K562 (cell line): ENCODE results near the gene SLC26A2. TPM values are rescaled to one million over a fixed set of nuclear protein-coding genes. Genes with fewer than 3 reads are reported as not detected.

Experiments used
- CEBPG ChIP-seq, 3 experiments: fragments of 200-800 bp in 1 of 3; sonication (Bioruptor generic) in 1 of 3; sonication (generic) in 1 of 3; formaldehyde crosslinking in 1 of 3; IDR thresholded peaks in 2 of 3; conservative IDR thresholded peaks in 1 of 3; 2 replicates each; pipeline versions ENCODE4 v1.6.1 to v1.8.0; 2016 to 2022; ENCODE audit warnings: missing compliant biosample characterization in 2 of 3, missing genetic modification characterization in 2 of 3, mild to moderate bottlenecking in 1 of 3, missing genetic modification reagents in 1 of 3
- DMBX1 ChIP-seq: fragments of 250-450 bp; sonication (Bioruptor Pico); IDR thresholded peaks from 2 replicates; pipeline ENCODE4 v1.8.0; 2022; ENCODE audit warnings: inconsistent platforms, mild to moderate bottlenecking, moderate library complexity, borderline replicate concordance
- ELF1 ChIP-seq: fragments of 200-800 bp; sonication (Bioruptor generic); IDR thresholded peaks from 2 replicates; pipeline ENCODE4 v1.6.1; 2016; ENCODE audit warnings: missing genetic modification characterization, missing compliant biosample characterization
- GTF2A2 ChIP-seq: IDR thresholded peaks from 2 replicates; pipeline ENCODE4 v1.6.1; 2016; ENCODE audit warnings: mild to moderate bottlenecking, missing genetic modification characterization, missing compliant biosample characterization
- polyA plus RNA-seq, 8 experiments: library from polyadenylated mRNA; depleted of rRNA in 4 of 8; stranded (reverse) in 5 of 8; unstranded in 3 of 8; fragments of >200 nt; fragmentation: Nextera tagmentation in 2 of 8; fragmentation: Illumina TruSeq in 1 of 8; extraction: Ambion mirVana in 2 of 8; extraction: Trizol in 1 of 8; gene quantifications; 2 replicates each; pipeline versions ENCODE4 v1.2.1 to v1.2.3, GENCODE V29; 2011 to 2014; ENCODE audit warnings: inconsistent platforms in 1 of 8, missing spikeins in 1 of 8
- total RNA-seq, 7 experiments: library from RNA; depleted of rRNA in 6 of 7; stranded (reverse); fragments of >200 nt in 6 of 7; fragmentation: Illumina TruSeq in 2 of 7; extraction: Trizol in 2 of 7; gene quantifications; 2 replicates each; pipeline versions ENCODE4 v1.2.1 to v1.2.3, GENCODE V29; 2011 to 2021; ENCODE audit warnings: low replicate concordance in 1 of 7
- TF ChIP-seq, protein P1 (sequence below): fragments of 450-650 bp; formaldehyde crosslinking; IDR thresholded peaks from 2 replicates; pipeline ENCODE4 v1.4.0; 2020; ENCODE audit warnings: mild to moderate bottlenecking, moderate library complexity
- TF ChIP-seq, protein P2 (sequence below): fragments of 250-450 bp; sonication (Bioruptor Pico); IDR thresholded peaks from 2 replicates; pipeline ENCODE4 v1.8.0; 2022; ENCODE audit warnings: inconsistent platforms

The SLC26A2 gene
- total and polyA plus RNA-seq, 9 of the 15 experiments (the other 6 are each of a cell fraction or from before 2014, with no cell fraction given): 1.1 to 6.3 (median 3.6) TPM

DNA sequence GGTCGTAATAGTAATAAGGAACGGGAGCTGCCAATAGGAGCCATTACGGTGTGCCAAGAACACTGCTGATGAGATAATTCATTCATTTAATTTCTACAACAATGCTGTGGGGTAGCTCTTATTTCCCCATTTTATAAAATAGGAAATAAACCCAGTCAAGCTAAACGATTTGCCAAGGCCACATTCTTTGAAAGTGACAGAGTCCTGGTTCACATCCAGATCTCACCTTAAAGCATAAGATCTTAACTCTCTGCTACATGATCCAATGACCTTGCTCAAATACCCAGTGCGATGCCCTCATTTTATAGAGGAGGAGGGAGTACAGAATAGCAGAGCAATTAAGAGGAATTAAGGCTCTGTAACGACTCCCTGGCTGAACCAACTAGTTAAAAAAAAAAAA, 21.0 kb upstream of the SLC26A2 start (continued):
- TF ChIP-seq, protein P1, sequence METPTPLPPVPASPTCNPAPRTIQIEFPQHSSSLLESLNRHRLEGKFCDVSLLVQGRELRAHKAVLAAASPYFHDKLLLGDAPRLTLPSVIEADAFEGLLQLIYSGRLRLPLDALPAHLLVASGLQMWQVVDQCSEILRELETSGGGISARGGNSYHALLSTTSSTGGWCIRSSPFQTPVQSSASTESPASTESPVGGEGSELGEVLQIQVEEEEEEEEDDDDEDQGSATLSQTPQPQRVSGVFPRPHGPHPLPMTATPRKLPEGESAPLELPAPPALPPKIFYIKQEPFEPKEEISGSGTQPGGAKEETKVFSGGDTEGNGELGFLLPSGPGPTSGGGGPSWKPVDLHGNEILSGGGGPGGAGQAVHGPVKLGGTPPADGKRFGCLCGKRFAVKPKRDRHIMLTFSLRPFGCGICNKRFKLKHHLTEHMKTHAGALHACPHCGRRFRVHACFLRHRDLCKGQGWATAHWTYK (CRISPR knock-in tag): no peak
- TF ChIP-seq, protein P2, sequence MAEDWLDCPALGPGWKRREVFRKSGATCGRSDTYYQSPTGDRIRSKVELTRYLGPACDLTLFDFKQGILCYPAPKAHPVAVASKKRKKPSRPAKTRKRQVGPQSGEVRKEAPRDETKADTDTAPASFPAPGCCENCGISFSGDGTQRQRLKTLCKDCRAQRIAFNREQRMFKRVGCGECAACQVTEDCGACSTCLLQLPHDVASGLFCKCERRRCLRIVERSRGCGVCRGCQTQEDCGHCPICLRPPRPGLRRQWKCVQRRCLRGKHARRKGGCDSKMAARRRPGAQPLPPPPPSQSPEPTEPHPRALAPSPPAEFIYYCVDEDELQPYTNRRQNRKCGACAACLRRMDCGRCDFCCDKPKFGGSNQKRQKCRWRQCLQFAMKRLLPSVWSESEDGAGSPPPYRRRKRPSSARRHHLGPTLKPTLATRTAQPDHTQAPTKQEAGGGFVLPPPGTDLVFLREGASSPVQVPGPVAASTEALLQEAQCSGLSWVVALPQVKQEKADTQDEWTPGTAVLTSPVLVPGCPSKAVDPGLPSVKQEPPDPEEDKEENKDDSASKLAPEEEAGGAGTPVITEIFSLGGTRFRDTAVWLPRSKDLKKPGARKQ: no peak
- TF ChIP-seq DMBX1 (CRISPR knock-in tag): no peak
- TF ChIP-seq ELF1 (tag): no peak
- no peak for TF ChIP-seq CEBPG (CRISPR knock-in tag; IDR thresholded peaks at IDR 0.05)
- no peak for TF ChIP-seq CEBPG (tag; conservative IDR thresholded peaks at IDR 0.05 in 1 of 2, IDR thresholded peaks at IDR 0.05 in 1 of 2)
- TF ChIP-seq GTF2A2 (tag): peak; percentile 15; the same call in 1 of the 2 replicates
